Measurements from ENCODE around the gene TPRG1L. TPM values are rescaled to one million over a fixed set of nuclear protein-coding genes. Genes with fewer than 3 reads are reported as not detected.

The TPRG1L gene
- total and polyA plus RNA-seq, 10 of the 15 experiments (the other 5 are each of a cell fraction or from before 2014, with no cell fraction given), result 1.5 to 16.5 (median 8.0) TPM

DNA sequence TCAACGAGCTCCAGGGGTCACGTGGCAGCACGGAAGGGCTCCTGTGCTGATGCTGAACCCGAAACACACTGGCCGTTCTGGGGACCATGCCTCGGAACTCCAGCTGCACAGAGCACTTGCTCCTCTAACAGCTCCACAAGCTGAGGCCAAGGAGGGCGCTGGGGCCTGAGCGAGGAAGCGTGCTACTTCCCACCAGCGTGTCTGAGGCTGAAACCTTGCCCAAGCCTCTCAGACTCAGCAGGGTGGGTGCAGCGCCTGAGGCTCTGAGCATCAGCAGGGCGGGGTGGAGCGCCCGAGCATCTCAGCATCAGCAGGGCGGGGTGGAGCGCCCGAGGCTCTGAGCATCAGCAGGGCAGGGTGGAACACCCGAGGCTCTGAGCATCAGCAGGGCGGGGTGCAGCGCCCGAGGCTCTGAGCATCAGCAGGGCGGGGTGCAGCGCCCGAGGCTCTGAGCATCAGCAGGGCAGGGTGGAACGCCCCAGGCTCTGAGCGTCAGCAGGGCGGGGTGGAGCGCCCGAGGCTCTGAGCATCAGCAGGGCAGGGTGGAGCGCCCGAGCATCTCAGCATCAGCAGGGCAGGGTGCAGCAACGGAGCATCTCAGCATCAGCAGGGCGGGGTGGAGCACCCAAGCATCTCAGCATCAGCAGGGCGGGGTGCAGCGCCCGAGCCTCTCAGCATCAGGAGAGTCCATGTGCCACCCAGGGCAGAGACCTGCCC, 15.5 kb downstream of the TPRG1L start (continued):
- TF ChIP-seq ZNF687 (IDR thresholded peaks at IDR 0.05) (no peak), ZNF384 (IDR thresholded peaks at IDR 0.05; ENCODE audit: borderline replicate concordance, low read depth, low read length) (no peak), SMC3 (IDR thresholded peaks at IDR 0.05; ENCODE audit: borderline replicate concordance, low read length) (no peak), SREBF2 (IDR thresholded peaks at IDR 0.05; ENCODE audit: low read length) (no peak), MEF2B (IDR thresholded peaks at IDR 0.05; ENCODE audit: partially characterized antibody, poor library complexity, severe bottlenecking) (no peak), CREB1 (IDR thresholded peaks at IDR 0.05; ENCODE audit: low read depth) (no peak), SUPT20H (IDR thresholded peaks at IDR 0.05; ENCODE audit: borderline replicate concordance, control insufficient read depth, low read depth, low read length) (no peak), ATF7 (IDR thresholded peaks at IDR 0.05; ENCODE audit: low read depth) (no peak), IKZF1 (conservative IDR thresholded peaks at IDR 0.05) (no peak), RB1 (IDR thresholded peaks at IDR 0.05; ENCODE audit: borderline replicate concordance) (no peak)

Data from GM12878 (cell line).